ENCODE results near the gene NRXN3. TPM values are rescaled to one million over a fixed set of nuclear protein-coding genes. Genes with fewer than 3 reads are reported as not detected.

The NRXN3 gene
- total RNA-seq, 1 experiment from 2014 or later: not detected

DNA sequence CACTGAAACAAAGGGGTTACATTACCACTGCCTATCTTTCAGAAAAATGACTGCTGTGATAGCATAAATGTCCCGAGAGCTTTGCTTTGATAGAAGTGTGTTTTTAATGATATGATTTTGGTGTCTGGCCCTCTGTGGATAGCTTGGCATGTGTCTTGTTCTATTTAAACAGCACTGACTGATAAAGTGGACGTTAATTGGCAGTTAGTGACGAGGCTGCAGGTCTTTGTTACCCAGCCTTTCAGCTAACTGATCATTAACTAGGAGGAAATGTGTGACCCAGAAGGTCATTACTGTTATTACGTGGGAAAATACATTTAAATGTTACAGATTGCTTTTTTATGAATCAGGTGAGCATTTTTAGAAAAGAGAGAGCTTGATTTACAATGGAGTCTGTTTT is 1612.9 kb downstream of the NRXN3 start:
- POLR2A ChIA-PET: no interaction called here
- H3K9me3 ChIP-seq (ENCODE audit: control insufficient read depth in 1 of 2, insufficient read depth in 1 of 2, low read depth in 1 of 2, low read length in 2 of 2): peaks cover 8 to 11% of the 10 kb centered on the region in 2 experiments; a peak in 2 of 4 replicates
- ATAC-seq: no peak
- H3K79me2 ChIP-seq (ENCODE audit: insufficient read depth, low read length): no peaks in the 10 kb centered on the region
- H3K9me2 ChIP-seq (ENCODE audit: insufficient read depth): no peaks in the 10 kb centered on the region
- H4K20me1 ChIP-seq (ENCODE audit: insufficient read depth): no peaks in the 10 kb centered on the region
- intact Hi-C loops (cut with micrococcal nuclease): no loop called here
- no TSS peak for BruUV-seq (replicated peaks)
- DNase-seq (ENCODE audit: low read depth, low spot score): no peak
- no peaks in the 10 kb centered on the region for H3K27me3 ChIP-seq (ENCODE audit: insufficient read depth, low read length)
- H3K4me1 ChIP-seq (ENCODE audit: control insufficient read depth in 1 of 2, insufficient read depth in 2 of 2, low read length in 2 of 2): no peaks in the 10 kb centered on the region
- RAD21 ChIA-PET (ENCODE audit: low non-redundant PET in 1 of 2, low total read pairs in 2 of 2, uncharacterized antibody in 2 of 2, unreplicated experiment in 2 of 2): no interaction called here
- no peak overlapping the region for H3K9ac ChIP-seq (ENCODE audit: low read length)
- no peak overlapping the region for H2AFZ ChIP-seq (ENCODE audit: low read depth, low read length, poor library complexity, severe bottlenecking)
- H3K27ac ChIP-seq (ENCODE audit: low read depth, low read length): no peak overlapping the region
- no peak overlapping the region for H3K4me2 ChIP-seq (ENCODE audit: low read length)
- H3K4me3 ChIP-seq (replicated peaks in 1 of 2; ENCODE audit: low read depth in 1 of 2, low read length in 2 of 2): no peak overlapping the region
- CTCF ChIA-PET: no interaction called here
- no peak for TF ChIP-seq ZBTB33 (IDR thresholded peaks at IDR 0.05; ENCODE audit: extremely low read depth, insufficient replicate concordance, low read length)
- TF ChIP-seq, protein P1, sequence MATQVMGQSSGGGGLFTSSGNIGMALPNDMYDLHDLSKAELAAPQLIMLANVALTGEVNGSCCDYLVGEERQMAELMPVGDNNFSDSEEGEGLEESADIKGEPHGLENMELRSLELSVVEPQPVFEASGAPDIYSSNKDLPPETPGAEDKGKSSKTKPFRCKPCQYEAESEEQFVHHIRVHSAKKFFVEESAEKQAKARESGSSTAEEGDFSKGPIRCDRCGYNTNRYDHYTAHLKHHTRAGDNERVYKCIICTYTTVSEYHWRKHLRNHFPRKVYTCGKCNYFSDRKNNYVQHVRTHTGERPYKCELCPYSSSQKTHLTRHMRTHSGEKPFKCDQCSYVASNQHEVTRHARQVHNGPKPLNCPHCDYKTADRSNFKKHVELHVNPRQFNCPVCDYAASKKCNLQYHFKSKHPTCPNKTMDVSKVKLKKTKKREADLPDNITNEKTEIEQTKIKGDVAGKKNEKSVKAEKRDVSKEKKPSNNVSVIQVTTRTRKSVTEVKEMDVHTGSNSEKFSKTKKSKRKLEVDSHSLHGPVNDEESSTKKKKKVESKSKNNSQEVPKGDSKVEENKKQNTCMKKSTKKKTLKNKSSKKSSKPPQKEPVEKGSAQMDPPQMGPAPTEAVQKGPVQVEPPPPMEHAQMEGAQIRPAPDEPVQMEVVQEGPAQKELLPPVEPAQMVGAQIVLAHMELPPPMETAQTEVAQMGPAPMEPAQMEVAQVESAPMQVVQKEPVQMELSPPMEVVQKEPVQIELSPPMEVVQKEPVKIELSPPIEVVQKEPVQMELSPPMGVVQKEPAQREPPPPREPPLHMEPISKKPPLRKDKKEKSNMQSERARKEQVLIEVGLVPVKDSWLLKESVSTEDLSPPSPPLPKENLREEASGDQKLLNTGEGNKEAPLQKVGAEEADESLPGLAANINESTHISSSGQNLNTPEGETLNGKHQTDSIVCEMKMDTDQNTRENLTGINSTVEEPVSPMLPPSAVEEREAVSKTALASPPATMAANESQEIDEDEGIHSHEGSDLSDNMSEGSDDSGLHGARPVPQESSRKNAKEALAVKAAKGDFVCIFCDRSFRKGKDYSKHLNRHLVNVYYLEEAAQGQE (IDR thresholded peaks at IDR 0.05; ENCODE audit: low read depth): no peak
- TF ChIP-seq RAD21 (IDR thresholded peaks at IDR 0.05; ENCODE audit: low read depth): no peak
- TF ChIP-seq ATF3 (IDR thresholded peaks at IDR 0.05): no peak
- TF ChIP-seq CEBPB (IDR thresholded peaks at IDR 0.05; ENCODE audit: low read depth): no peak
- TF ChIP-seq CBX3 (IDR thresholded peaks at IDR 0.05; ENCODE audit: low read depth): no peak
- no peak for TF ChIP-seq CTCF (IDR thresholded peaks at IDR 0.05 in 2 of 3, conservative IDR thresholded peaks at IDR 0.05 in 1 of 3; ENCODE audit: borderline replicate concordance in 1 of 3, insufficient read depth in 1 of 3, low read depth in 2 of 3, low read length in 2 of 3)
- TF ChIP-seq SRF (IDR thresholded peaks at IDR 0.05; ENCODE audit: low read depth): no peak
- no peak for TF ChIP-seq YY1 (IDR thresholded peaks at IDR 0.05; ENCODE audit: extremely low read depth, insufficient replicate concordance, low read depth, low read length)
- no peak for TF ChIP-seq SIN3A (IDR thresholded peaks at IDR 0.05; ENCODE audit: low read depth)
- no peak for TF ChIP-seq POLR2AphosphoS5 (IDR thresholded peaks at IDR 0.05; ENCODE audit: low read depth, low read length)
- no peak for TF ChIP-seq POLR2A (IDR thresholded peaks at IDR 0.05; ENCODE audit: borderline replicate concordance, extremely low read depth, insufficient read depth, insufficient read length)
- no peak for TF ChIP-seq EGR1 (IDR thresholded peaks at IDR 0.05; ENCODE audit: low read depth)
- TF ChIP-seq JUND (IDR thresholded peaks at IDR 0.05): no peak
- TF ChIP-seq EZH2phosphoT487 (IDR thresholded peaks at IDR 0.05; ENCODE audit: borderline replicate concordance): no peak
- H3K36me3 ChIP-seq (ENCODE audit: control insufficient read depth in 1 of 2, insufficient read depth in 2 of 2, low read length in 2 of 2): no peaks in the 10 kb centered on the region

All from HCT116 (cell line).